Spleen (tissue), 11 donors: ENCODE results near the gene ABLIM2. TPM values are rescaled to one million over a fixed set of nuclear protein-coding genes. Genes with fewer than 3 reads are reported as not detected.

Experiments
- DNase-seq: peaks from one replicate; pipeline ENCODE4 v3.0.0-alpha.2; 2020
- H3K27ac ChIP-seq, 8 donors: fragments of 200-600 bp; sonication (generic) in 7 of 8; 1 replicate in 4 of 8; 2 replicates in 4 of 8; pipeline versions ENCODE4 v1.5.0 to v1.8.0; 2016 to 2021; ENCODE audit warnings: inconsistent platforms in 4 of 8, mild to moderate bottlenecking in 4 of 8, moderate library complexity in 1 of 8
- H3K27me3 ChIP-seq, 7 donors: fragments of 200-600 bp; sonication (generic) in 6 of 7; replicated peaks in 1 of 7; 1 replicate in 4 of 7; 2 replicates in 3 of 7; pipeline versions ENCODE4 v1.5.0 to v1.8.0; 2016 to 2021; ENCODE audit warnings: inconsistent platforms in 3 of 7, mild to moderate bottlenecking in 1 of 7
- H3K36me3 ChIP-seq, 6 donors: fragments of 200-600 bp; sonication (generic) in 5 of 6; 1 replicate in 4 of 6; 2 replicates in 2 of 6; pipeline versions ENCODE4 v1.5.0 to v1.8.0; 2016 to 2021; ENCODE audit warnings: inconsistent platforms in 2 of 6
- H3K4me1 ChIP-seq, 6 donors: fragments of 200-600 bp; sonication (generic) in 5 of 6; 1 replicate in 3 of 6; 2 replicates in 3 of 6; pipeline versions ENCODE4 v1.5.0 to v1.8.0; 2016 to 2021; ENCODE audit warnings: inconsistent platforms in 3 of 6
- H3K4me3 ChIP-seq, 8 donors: fragments of 200-600 bp; sonication (generic) in 7 of 8; 1 replicate in 4 of 8; 2 replicates in 4 of 8; pipeline versions ENCODE4 v1.5.0 to v1.8.0; 2016 to 2021; ENCODE audit warnings: inconsistent platforms in 4 of 8, mild to moderate bottlenecking in 4 of 8, moderate library complexity in 2 of 8
- H3K9me3 ChIP-seq, 8 donors: fragments of 200-600 bp; sonication (generic) in 7 of 8; 1 replicate in 4 of 8; 2 replicates in 4 of 8; pipeline versions ENCODE4 v1.5.0 to v1.8.0; 2016 to 2021; ENCODE audit warnings: inconsistent platforms in 4 of 8
- POLR2A ChIP-seq, 3 donors: fragments of 450-650 bp; IDR thresholded peaks; one replicate each; pipeline ENCODE4 v1.5.1; 2017; ENCODE audit warnings: antibody characterized with exemption in 3 of 3, mild to moderate bottlenecking in 1 of 3
- POLR2AphosphoS5 ChIP-seq, 3 donors: sonication (generic); formaldehyde crosslinking; IDR thresholded peaks; one replicate each; pipeline ENCODE4 v1.5.1; 2017; ENCODE audit warnings: antibody characterized with exemption in 3 of 3
- WGBS, 5 donors: extraction: QIAGEN DNeasy Blood & Tissue Kit in 3 of 5; methylation state at CpG; one replicate each; pipeline versions ENCODE4 v1.1.5 to v1.1.7; 2013 to 2018; 5-methylcytosine and 5-hydroxymethylcytosine counted together
- intact Hi-C: fragments of 100-400 bp; cut with DNase I; formaldehyde crosslinking; loops from one replicate; pipeline ENCODE4 v1.15.0; 2023; ENCODE audit warnings: low total_unique reads
- polyA plus RNA-seq, 3 donors: library from polyadenylated mRNA; stranded (reverse); fragments of 200-250 nt; gene quantifications; one replicate each; pipeline ENCODE4 v1.2.1, GENCODE V29; 2013
- total RNA-seq, 7 donors: library from RNA; depleted of rRNA in 3 of 7; stranded (reverse); fragments of >200 nt in 3 of 7; fragmentation: NEBNext Ultra II Directional in 4 of 7; extraction: Animal tissue kit (Norgen Biotek cat#: 25700) in 4 of 7; gene quantifications; one replicate each; pipeline versions ENCODE4 v1.1.0 to v1.2.1, GENCODE V29; 2016 to 2021
- TF ChIP-seq, protein P1 (sequence below), 11 experiments: fragments of 200-600 bp in 7 of 11; fragments of 450-650 bp in 4 of 11; sonication (generic) in 4 of 11; IDR thresholded peaks in 8 of 11; conservative IDR thresholded peaks in 3 of 11; 1 replicate in 7 of 11; 2 replicates in 4 of 11; pipeline versions ENCODE4 v1.4.0 to v1.8.0; 2016 to 2021; ENCODE audit warnings: antibody characterized with exemption in 11 of 11, inconsistent platforms in 4 of 11, mild to moderate bottlenecking in 1 of 11
- donor health status: healthy with polysubstance abuse.
- donor health status: DM: no; HTN: no; CAD: no; lungs with moderate emphysema.
- donor health status: DM: no; HTN: no; CAD: no.
- donor health status: Bipolar disorder and iron deficiency.
- donor health status: healthy.
- donor health status: DM: no; HTN: no; CAD: no.
- donor health status: DM: yes; HTN: yes; CAD: no.

The ABLIM2 gene
- total and polyA plus RNA-seq, 10 donors = 11.8 to 127 (median 62.8) TPM

DNA sequence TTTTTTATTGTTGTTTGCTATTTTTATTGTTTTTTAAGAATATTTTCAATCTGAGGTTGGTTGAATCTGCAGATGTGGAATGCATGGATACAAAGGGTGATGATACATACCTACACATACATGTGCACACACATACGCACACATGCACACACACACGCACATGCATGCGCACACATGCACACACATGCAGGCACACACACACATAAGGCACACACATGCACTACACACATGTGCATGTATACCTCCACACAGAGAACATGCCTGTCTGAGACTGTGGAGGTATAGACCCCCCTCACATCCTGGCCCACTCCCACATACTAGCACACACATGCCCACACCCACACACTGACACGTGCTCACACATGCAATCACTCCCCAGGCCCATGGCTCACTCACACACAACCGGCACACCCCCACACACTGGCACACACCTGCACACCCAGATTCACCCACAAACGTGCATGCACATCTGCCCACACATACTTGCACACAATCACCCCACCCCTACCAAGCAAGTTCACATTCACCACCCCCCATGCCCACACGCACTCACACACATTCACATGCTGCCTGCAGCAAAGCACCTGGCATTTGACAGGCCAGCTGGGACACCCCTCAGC is 121.4 kb downstream of the ABLIM2 start:
- TF ChIP-seq, protein P1, sequence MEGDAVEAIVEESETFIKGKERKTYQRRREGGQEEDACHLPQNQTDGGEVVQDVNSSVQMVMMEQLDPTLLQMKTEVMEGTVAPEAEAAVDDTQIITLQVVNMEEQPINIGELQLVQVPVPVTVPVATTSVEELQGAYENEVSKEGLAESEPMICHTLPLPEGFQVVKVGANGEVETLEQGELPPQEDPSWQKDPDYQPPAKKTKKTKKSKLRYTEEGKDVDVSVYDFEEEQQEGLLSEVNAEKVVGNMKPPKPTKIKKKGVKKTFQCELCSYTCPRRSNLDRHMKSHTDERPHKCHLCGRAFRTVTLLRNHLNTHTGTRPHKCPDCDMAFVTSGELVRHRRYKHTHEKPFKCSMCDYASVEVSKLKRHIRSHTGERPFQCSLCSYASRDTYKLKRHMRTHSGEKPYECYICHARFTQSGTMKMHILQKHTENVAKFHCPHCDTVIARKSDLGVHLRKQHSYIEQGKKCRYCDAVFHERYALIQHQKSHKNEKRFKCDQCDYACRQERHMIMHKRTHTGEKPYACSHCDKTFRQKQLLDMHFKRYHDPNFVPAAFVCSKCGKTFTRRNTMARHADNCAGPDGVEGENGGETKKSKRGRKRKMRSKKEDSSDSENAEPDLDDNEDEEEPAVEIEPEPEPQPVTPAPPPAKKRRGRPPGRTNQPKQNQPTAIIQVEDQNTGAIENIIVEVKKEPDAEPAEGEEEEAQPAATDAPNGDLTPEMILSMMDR (IDR thresholded peaks at IDR 0.05 in 8 of 11, conservative IDR thresholded peaks at IDR 0.05 in 3 of 11) = no peak
- TF ChIP-seq POLR2A (IDR thresholded peaks at IDR 0.05) = no peak
- H3K36me3 ChIP-seq = peaks cover 0 to 44% (median 1%) of the 10 kb centered on the region in 6 donors
- intact Hi-C loops = no loop called here
- no peak overlapping the region for H3K4me3 ChIP-seq
- H3K4me1 ChIP-seq = peaks cover 5 to 58% (median 29%) of the 10 kb centered on the region in 6 donors
- DNase-seq = no peak
- H3K27ac ChIP-seq = no peak overlapping the region
- peaks cover 0 to 16% (median 0%) of the 10 kb centered on the region in 7 donors for H3K27me3 ChIP-seq
- no peaks in the 10 kb centered on the region for H3K9me3 ChIP-seq
- 82 to 91% (median 90%) methylated on average over 7 of the region's 7 CpGs for WGBS, 5 donors

DNA sequence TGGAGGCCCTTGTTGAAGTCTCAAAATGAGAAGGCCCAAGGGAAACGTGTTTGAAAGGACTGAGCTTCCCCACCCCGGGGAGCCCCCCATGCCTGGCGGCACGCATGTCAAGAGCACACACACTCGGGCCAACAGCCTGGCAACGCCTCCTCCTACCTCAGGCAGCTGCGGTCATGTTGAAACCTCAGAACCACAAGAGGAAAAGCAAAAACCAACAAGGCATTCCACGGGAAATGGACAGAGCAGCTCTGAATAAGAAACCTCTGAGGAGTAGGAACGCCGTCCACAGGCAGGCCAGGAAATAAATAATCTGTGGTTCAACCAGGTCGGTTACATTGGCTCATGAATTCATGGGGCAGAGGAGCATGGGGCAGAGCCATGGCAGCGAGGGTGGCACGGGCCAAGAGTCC is 123.2 kb downstream of the ABLIM2 start:
- TF ChIP-seq POLR2A (IDR thresholded peaks at IDR 0.05) = no peak
- TF ChIP-seq, protein P1 (IDR thresholded peaks at IDR 0.05 in 8 of 11, conservative IDR thresholded peaks at IDR 0.05 in 3 of 11) = no peak
- TF ChIP-seq POLR2AphosphoS5 (IDR thresholded peaks at IDR 0.05) = no peak
- no peaks in the 10 kb centered on the region for H3K9me3 ChIP-seq
- intact Hi-C loops = no loop called here
- no peak for DNase-seq
- peaks cover 5 to 40% (median 25%) of the 10 kb centered on the region in 6 donors for H3K4me1 ChIP-seq
- no peak overlapping the region for H3K27ac ChIP-seq
- H3K4me3 ChIP-seq = no peak overlapping the region
- peaks cover 0 to 60% (median 8%) of the 10 kb centered on the region in 6 donors for H3K36me3 ChIP-seq
- peaks cover 0 to 16% (median 0%) of the 10 kb centered on the region in 7 donors for H3K27me3 ChIP-seq
- WGBS, 5 donors = 19 to 34% (median 21%) methylated on average over 12 to 13 of the region's 13 CpGs

DNA sequence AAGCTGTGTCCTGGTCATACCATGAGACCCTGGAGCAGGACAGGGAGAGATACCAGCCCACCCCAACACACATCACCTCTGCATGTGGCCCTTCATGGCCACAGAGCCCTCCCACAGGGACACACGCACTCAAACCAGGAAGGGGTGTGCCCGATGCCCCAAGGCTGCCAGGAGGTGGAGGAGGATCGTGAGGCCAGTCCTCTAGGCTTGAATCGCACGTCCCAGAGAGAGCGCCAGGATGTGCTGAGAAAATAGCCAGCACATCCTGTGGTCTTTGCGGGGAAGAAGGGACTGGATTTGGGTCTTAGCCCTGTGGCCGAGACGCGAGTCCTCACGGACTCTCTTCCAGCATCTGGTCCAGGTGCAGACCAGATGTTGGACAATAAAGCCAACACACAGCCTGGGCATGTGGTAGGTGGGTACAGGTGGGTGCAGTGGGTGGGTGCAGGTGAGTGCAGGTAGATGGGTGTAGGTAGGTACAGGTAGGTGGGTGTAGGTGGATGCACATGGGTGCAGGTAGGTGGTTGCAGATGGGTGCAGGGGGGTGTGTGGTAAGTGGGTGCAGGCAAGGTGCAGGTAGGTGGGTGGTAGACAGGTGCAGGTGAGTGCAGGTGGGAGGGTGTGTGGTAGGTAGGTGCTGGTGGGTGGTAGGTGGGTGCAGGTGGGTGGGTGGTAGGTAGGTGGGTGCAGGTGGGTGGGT is 124.6 kb downstream of the ABLIM2 start:
- H3K27ac ChIP-seq = no peak overlapping the region
- no peaks in the 10 kb centered on the region for H3K9me3 ChIP-seq
- 56 to 69% (median 57%) methylated on average over 5 to 11 of the region's 11 CpGs for WGBS, 5 donors
- H3K27me3 ChIP-seq = peaks cover 0 to 12% (median 0%) of the 10 kb centered on the region in 7 donors
- H3K4me3 ChIP-seq = no peak overlapping the region
- TF ChIP-seq POLR2AphosphoS5 (IDR thresholded peaks at IDR 0.05) = peak; percentile 42 to 69 (median 60)
- TF ChIP-seq, protein P1 (IDR thresholded peaks at IDR 0.05 in 8 of 11, conservative IDR thresholded peaks at IDR 0.05 in 3 of 11) = no peak
- intact Hi-C loops = no loop called here
- peaks cover 0 to 26% (median 15%) of the 10 kb centered on the region in 6 donors for H3K4me1 ChIP-seq
- H3K36me3 ChIP-seq = peaks cover 0 to 71% (median 8%) of the 10 kb centered on the region in 6 donors
- DNase-seq = no peak

DNA sequence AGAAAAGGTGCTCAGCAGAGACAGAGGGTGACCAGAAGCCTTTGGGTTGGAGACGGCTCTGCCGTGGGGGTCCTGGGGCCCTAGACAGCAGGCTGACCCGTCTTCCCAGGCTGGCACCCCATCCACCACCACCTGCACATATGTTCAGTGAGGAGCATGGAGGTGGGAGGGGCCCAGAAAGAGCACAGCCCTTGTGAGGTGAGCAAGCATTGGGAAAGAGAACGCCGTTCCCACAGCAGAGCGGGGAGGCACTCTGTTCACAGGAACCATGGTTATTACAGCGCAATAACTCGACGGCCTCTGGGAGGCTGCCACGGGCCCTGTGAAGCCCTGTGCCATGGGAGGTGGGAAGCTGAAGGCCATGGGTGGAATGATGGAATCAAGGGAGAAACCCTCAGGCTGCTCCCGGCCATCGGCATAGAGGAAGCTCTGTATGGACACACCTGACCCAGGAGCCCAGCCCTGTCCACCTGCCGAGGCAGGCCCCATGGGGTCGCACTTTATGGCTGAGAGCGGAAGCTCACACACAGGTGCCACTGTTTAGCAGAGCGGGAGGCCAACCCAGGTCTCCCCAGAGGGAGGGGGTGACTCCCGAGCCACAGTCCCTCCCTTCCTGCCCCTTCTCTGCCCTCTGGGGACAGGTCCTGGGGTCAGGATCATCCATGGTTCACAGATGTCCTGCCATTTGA is 125.4 kb downstream of the ABLIM2 start:
- H3K27me3 ChIP-seq = peaks cover 0 to 8% (median 0%) of the 10 kb centered on the region in 7 donors
- 71 to 84% (median 76%) methylated on average over 16 to 17 of the region's 17 CpGs for WGBS, 5 donors
- H3K4me1 ChIP-seq = peaks cover 0 to 23% (median 12%) of the 10 kb centered on the region in 6 donors
- H3K36me3 ChIP-seq = peaks cover 0 to 79% (median 8%) of the 10 kb centered on the region in 6 donors
- DNase-seq = no peak
- no peak for TF ChIP-seq POLR2AphosphoS5 (IDR thresholded peaks at IDR 0.05)
- TF ChIP-seq POLR2A (IDR thresholded peaks at IDR 0.05) = no peak
- TF ChIP-seq, protein P1 (IDR thresholded peaks at IDR 0.05 in 8 of 11, conservative IDR thresholded peaks at IDR 0.05 in 3 of 11) = no peak
- no peaks in the 10 kb centered on the region for H3K9me3 ChIP-seq
- intact Hi-C loops = no loop called here
- H3K27ac ChIP-seq = no peak overlapping the region
- H3K4me3 ChIP-seq = no peak overlapping the region
